SU-DHL-6 (cell line): ENCODE data around the gene PIM1.

Experiments used
- EZH2phosphoT487 ChIP-seq: fragments of 200-600 bp; sonication (generic), shearing (Covaris generic); conservative IDR thresholded peaks from 2 replicates; pipeline ENCODE4 v1.6.1; 2018; ENCODE audit warnings: mild to moderate bottlenecking, antibody characterized with exemption, low read length, moderate library complexity, mixed read lengths
- TF ChIP-seq, protein P1 (sequence below): fragments of 200-600 bp; sonication (generic); IDR thresholded peaks from one replicate; pipeline ENCODE4 v1.5.1; 2017; ENCODE audit warnings: antibody characterized with exemption, mild to moderate bottlenecking, low read length, moderate library complexity; ENCODE audit not compliant: insufficient read depth, poor library complexity, severe bottlenecking

DNA sequence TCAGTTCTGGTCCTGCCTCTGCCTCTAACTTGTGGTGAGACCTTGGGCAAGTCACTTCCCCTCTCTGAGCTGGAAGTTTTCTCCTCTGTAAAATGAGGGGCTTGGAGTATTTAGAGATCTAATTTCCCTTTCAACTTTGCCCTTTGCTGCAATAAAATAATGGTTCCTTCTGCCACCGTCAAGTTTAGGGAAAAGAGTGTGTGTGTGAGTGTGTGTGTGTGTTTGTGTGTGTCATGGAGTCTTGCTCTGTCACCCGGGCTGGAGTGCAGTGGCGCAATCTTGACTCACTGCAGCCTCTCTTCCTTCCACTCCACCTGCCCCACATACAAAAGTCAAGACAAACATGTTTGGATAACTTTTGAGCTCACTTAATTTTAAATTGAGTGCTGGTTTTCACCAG is 39.2 kb upstream of the PIM1 start:
- TF ChIP-seq, protein P1, sequence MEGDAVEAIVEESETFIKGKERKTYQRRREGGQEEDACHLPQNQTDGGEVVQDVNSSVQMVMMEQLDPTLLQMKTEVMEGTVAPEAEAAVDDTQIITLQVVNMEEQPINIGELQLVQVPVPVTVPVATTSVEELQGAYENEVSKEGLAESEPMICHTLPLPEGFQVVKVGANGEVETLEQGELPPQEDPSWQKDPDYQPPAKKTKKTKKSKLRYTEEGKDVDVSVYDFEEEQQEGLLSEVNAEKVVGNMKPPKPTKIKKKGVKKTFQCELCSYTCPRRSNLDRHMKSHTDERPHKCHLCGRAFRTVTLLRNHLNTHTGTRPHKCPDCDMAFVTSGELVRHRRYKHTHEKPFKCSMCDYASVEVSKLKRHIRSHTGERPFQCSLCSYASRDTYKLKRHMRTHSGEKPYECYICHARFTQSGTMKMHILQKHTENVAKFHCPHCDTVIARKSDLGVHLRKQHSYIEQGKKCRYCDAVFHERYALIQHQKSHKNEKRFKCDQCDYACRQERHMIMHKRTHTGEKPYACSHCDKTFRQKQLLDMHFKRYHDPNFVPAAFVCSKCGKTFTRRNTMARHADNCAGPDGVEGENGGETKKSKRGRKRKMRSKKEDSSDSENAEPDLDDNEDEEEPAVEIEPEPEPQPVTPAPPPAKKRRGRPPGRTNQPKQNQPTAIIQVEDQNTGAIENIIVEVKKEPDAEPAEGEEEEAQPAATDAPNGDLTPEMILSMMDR = no peak
- no peak for TF ChIP-seq EZH2phosphoT487
